ENCODE measurements around the gene PBRM1. TPM values are rescaled to one million over a fixed set of nuclear protein-coding genes. Genes with fewer than 3 reads are reported as not detected.

The PBRM1 gene
- total and polyA plus RNA-seq, 2 of the 8 experiments (the other 6 are each of a cell fraction or from before 2014, with no cell fraction given), result 19.3 to 65.8 TPM

- FAIRE-seq (no peak), DNase-seq (ENCODE audit: low read depth in 1 of 2, low spot score in 2 of 2) (no peak)
- Histone ChIP-seq H3K4me3 (ENCODE audit: extremely low read depth in 1 of 4, insufficient read depth in 2 of 4, low read depth in 3 of 4, low read length in 4 of 4) (no peak overlapping the region), H2BK15ac (ENCODE audit: low read length) (no peak overlapping the region), H3K4ac (replicated peaks; ENCODE audit: insufficient read length, low read depth, low read length) (no peak overlapping the region), H2BK12ac (ENCODE audit: low read depth, low read length) (no peak overlapping the region), H3K27me3 (replicated peaks in 1 of 4; ENCODE audit: control insufficient read depth in 3 of 4, extremely low read depth in 1 of 4, insufficient read depth in 3 of 4, low read length in 3 of 4) (no peaks in the 10 kb centered on the region), H3K23ac (ENCODE audit: insufficient read length) (no peak overlapping the region), H2AFZ (ENCODE audit: low read length) (no peak overlapping the region), H3K4me2 (ENCODE audit: insufficient read depth in 1 of 2, low read depth in 2 of 2, low read length in 2 of 2) (no peak overlapping the region), H3K79me1 (ENCODE audit: low read depth, low read length) (0 out of 2 replicates have a peak, but pooled peaks cover 2% of the 10 kb centered on the region), H3K18ac (ENCODE audit: extremely low read depth, low read length) (no peak overlapping the region), H4K8ac (ENCODE audit: extremely low read depth, insufficient read depth, low read length) (no peak overlapping the region), H4K5ac (ENCODE audit: insufficient read length, low read depth, low read length) (no peak overlapping the region), H3K14ac (ENCODE audit: insufficient read length) (no peak overlapping the region), H3K36me3 (ENCODE audit: control insufficient read depth in 2 of 4, insufficient read depth in 4 of 4, low read length in 3 of 4) (peaks cover 3 to 31% (median 9%) of the 10 kb centered on the region in 4 experiments; a peak in 7 of 8 replicates), H4K20me1 (replicated peaks in 1 of 2; ENCODE audit: control insufficient read depth in 1 of 2, insufficient read depth in 2 of 2, low read length in 2 of 2) (peaks cover 0 to 2% of the 10 kb centered on the region in 2 experiments), H3K9me3 (ENCODE audit: insufficient read depth in 2 of 2, low read depth in 1 of 2, low read length in 1 of 2) (no peaks in the 10 kb centered on the region), H2BK20ac (ENCODE audit: low read length) (no peak overlapping the region), H2BK5ac (ENCODE audit: low read depth, low read length) (no peak overlapping the region), H2BK120ac (replicated peaks; ENCODE audit: low read depth, low read length) (no peak overlapping the region), H4K91ac (replicated peaks; ENCODE audit: insufficient read length, low read length) (no peak overlapping the region), H2AK5ac (ENCODE audit: low read depth, low read length) (no peak overlapping the region), H3K9ac (replicated peaks in 1 of 4; ENCODE audit: extremely low read depth in 1 of 4, low read depth in 3 of 4, low read length in 3 of 4) (no peak overlapping the region), H3K56ac (replicated peaks; ENCODE audit: insufficient read length, low read depth, low read length) (no peak overlapping the region), H3K79me2 (ENCODE audit: control insufficient read depth in 1 of 2, insufficient read depth in 2 of 2, low read length in 2 of 2) (no peaks in the 10 kb centered on the region), H3K27ac (ENCODE audit: low read depth, low read length) (no peak overlapping the region), H3K23me2 (ENCODE audit: low read depth, low read length) (no peaks in the 10 kb centered on the region), H3K4me1 (replicated peaks in 1 of 4; ENCODE audit: control insufficient read depth in 3 of 4, insufficient read depth in 4 of 4, low read length in 3 of 4) (no peaks in the 10 kb centered on the region)
- 93% methylated on average over 2 of the region's 2 CpGs; no CpG with 5 or more reads in 1 of the 2 experiments for WGBS, 2 experiments (ENCODE audit: extremely low coverage in 1 of 2, insufficient coverage in 1 of 2, insufficient read length in 1 of 2, insufficient replicate concordance in 2 of 2, low coverage in 1 of 2, low lambda C conversion rate in 2 of 2, missing lambda C conversion rate in 1 of 2)
- POLR2A ChIA-PET (ENCODE audit: partially characterized antibody), result interaction anchor here (1.2 to 1.3 kb wide), 2 partner anchors 11 to 51 kb away, joined by 3 read pairs; partner anchors contain the start of gene UQCC5
- TF ChIP-seq GABPA (IDR thresholded peaks at IDR 0.05; ENCODE audit: borderline replicate concordance, insufficient read depth, low read length) (no peak), KDM1A (IDR thresholded peaks at IDR 0.05; ENCODE audit: borderline replicate concordance, low read length) (no peak), RAD21 (IDR thresholded peaks at IDR 0.05 in 1 of 2, conservative IDR thresholded peaks at IDR 0.05 in 1 of 2; ENCODE audit: low read depth in 2 of 2, low read length in 2 of 2) (no peak), POLR2AphosphoS5 (IDR thresholded peaks at IDR 0.05; ENCODE audit: low read depth, low read length) (no peak), RFX5 (IDR thresholded peaks at IDR 0.05; ENCODE audit: borderline replicate concordance, low read depth, low read length) (no peak), JUN (IDR thresholded peaks at IDR 0.05; ENCODE audit: low read depth, low read length) (no peak), EZH2 (IDR thresholded peaks at IDR 0.05; ENCODE audit: low read depth, low read length, severe bottlenecking) (no peak), FOSL1 (IDR thresholded peaks at IDR 0.05; ENCODE audit: insufficient read depth, low read depth, low read length) (no peak), CEBPB (IDR thresholded peaks at IDR 0.05; ENCODE audit: low read depth, low read length) (no peak), JUND (IDR thresholded peaks at IDR 0.05; ENCODE audit: low read length) (no peak)
- TF ChIP-seq, protein P1, sequence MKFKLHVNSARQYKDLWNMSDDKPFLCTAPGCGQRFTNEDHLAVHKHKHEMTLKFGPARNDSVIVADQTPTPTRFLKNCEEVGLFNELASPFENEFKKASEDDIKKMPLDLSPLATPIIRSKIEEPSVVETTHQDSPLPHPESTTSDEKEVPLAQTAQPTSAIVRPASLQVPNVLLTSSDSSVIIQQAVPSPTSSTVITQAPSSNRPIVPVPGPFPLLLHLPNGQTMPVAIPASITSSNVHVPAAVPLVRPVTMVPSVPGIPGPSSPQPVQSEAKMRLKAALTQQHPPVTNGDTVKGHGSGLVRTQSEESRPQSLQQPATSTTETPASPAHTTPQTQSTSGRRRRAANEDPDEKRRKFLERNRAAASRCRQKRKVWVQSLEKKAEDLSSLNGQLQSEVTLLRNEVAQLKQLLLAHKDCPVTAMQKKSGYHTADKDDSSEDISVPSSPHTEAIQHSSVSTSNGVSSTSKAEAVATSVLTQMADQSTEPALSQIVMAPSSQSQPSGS (IDR thresholded peaks at IDR 0.05; ENCODE audit: low read length), result no peak
- CTCF ChIA-PET (ENCODE audit: partially characterized antibody), result interaction anchor here (1.5 kb wide), 1 partner anchor 9 kb away, joined by 5 read pairs; no protein-coding TSS in a partner anchor
Observed at GRCh38 chr3:52547143-52547542, 138.6 kb downstream of the PBRM1 start.

All from H1 (cell line).